H9 (cell line): ENCODE measurements around the gene CEP164. TPM values are rescaled to one million over a fixed set of nuclear protein-coding genes. Genes with fewer than 3 reads are reported as not detected.

Experiments
- DNase-seq: peaks from one replicate; pipeline ENCODE4 v3.0.0-alpha.2; 2017
- H2AFZ ChIP-seq: one replicate; pipeline ENCODE4 v1.6.1; 2013; ENCODE audit warnings: mild to moderate bottlenecking, low read length, control low read depth, moderate library complexity
- H2AK5ac ChIP-seq: 2 replicates; pipeline ENCODE4 v1.6.1; 2013; ENCODE audit warnings: low read length, control low read depth, mixed read lengths; ENCODE audit not compliant: insufficient read length
- H2BK120ac ChIP-seq: one replicate; pipeline ENCODE4 v1.6.1; 2013; ENCODE audit warnings: low read depth, mild to moderate bottlenecking, low read length, control low read depth, inconsistent platforms; ENCODE audit not compliant: poor library complexity, severe bottlenecking
- H2BK12ac ChIP-seq: 2 replicates; pipeline ENCODE4 v1.6.1; 2013; ENCODE audit warnings: low read length, control low read depth, mixed read lengths, low read depth; ENCODE audit not compliant: insufficient read length
- H2BK15ac ChIP-seq: 2 replicates; pipeline ENCODE4 v1.6.1; 2013; ENCODE audit warnings: low read depth, low read length, control low read depth
- H2BK20ac ChIP-seq: one replicate; pipeline ENCODE4 v1.6.1; 2013; ENCODE audit warnings: low read depth, mild to moderate bottlenecking, low read length, control low read depth, inconsistent platforms; ENCODE audit not compliant: poor library complexity, severe bottlenecking
- H2BK5ac ChIP-seq: 2 replicates; pipeline ENCODE4 v1.6.1; 2013; ENCODE audit warnings: low read length, control low read depth, mixed read lengths; ENCODE audit not compliant: insufficient read length
- H3K14ac ChIP-seq: 2 replicates; pipeline ENCODE4 v1.6.1; 2013; ENCODE audit warnings: low read length, control low read depth; ENCODE audit not compliant: insufficient read depth
- H3K18ac ChIP-seq: 2 replicates; pipeline ENCODE4 v1.6.1; 2013; ENCODE audit warnings: low read depth, mild to moderate bottlenecking, mixed read lengths, low read length, control low read depth; ENCODE audit not compliant: insufficient read length
- H3K23ac ChIP-seq: 2 replicates; pipeline ENCODE4 v1.6.1; 2013; ENCODE audit warnings: low read length, control low read depth, mixed read lengths, low read depth; ENCODE audit not compliant: insufficient read length
- H3K23me2 ChIP-seq: 2 replicates; pipeline ENCODE4 v1.6.1; 2013; ENCODE audit warnings: low read depth, mild to moderate bottlenecking, mixed read lengths, low read length, control low read depth; ENCODE audit not compliant: insufficient read length, poor library complexity, severe bottlenecking
- H3K27ac ChIP-seq: 2 replicates; pipeline ENCODE4 v1.5.1; 2013; ENCODE audit warnings: low read length, control low read depth, mixed read lengths, low read depth; ENCODE audit not compliant: insufficient read length
- H3K27me3 ChIP-seq: 2 replicates; pipeline ENCODE4 v1.6.1; 2013; ENCODE audit warnings: low read length, control low read depth, inconsistent platforms; ENCODE audit not compliant: insufficient read depth
- H3K4ac ChIP-seq: 2 replicates; pipeline ENCODE4 v1.6.1; 2013; ENCODE audit warnings: low read depth, mild to moderate bottlenecking, control low read depth, inconsistent platforms, low read length, moderate library complexity
- H3K4me1 ChIP-seq: 2 replicates; pipeline ENCODE4 v1.6.1; 2013; ENCODE audit warnings: low read length, control low read depth, inconsistent platforms; ENCODE audit not compliant: insufficient read depth
- H3K4me2 ChIP-seq: 2 replicates; pipeline ENCODE4 v1.6.1; 2013; ENCODE audit warnings: low read length, control low read depth, mixed read lengths; ENCODE audit not compliant: insufficient read length, insufficient read depth
- H3K56ac ChIP-seq: 2 replicates; pipeline ENCODE4 v1.6.1; 2013; ENCODE audit warnings: low read depth, mild to moderate bottlenecking, mixed read lengths, low read length, control low read depth; ENCODE audit not compliant: insufficient read length
- H3K79me1 ChIP-seq: 2 replicates; pipeline ENCODE4 v1.6.1; 2013; ENCODE audit warnings: low read depth, mild to moderate bottlenecking, moderate library complexity, low read length, control low read depth, inconsistent platforms; ENCODE audit not compliant: insufficient read depth, poor library complexity, severe bottlenecking
- H3K79me2 ChIP-seq: 2 replicates; pipeline ENCODE4 v1.6.1; 2013; ENCODE audit warnings: low read length, control low read depth, inconsistent platforms; ENCODE audit not compliant: insufficient read depth
- H3K9ac ChIP-seq: 2 replicates; pipeline ENCODE4 v1.6.1; 2013; ENCODE audit warnings: low read length, control low read depth, mixed read lengths; ENCODE audit not compliant: insufficient read length; ENCODE audit errors: extremely low read depth
- H3K9me3 ChIP-seq: one replicate; pipeline ENCODE4 v1.6.1; 2013; ENCODE audit warnings: low read depth, low read length, inconsistent platforms; ENCODE audit not compliant: control insufficient read depth
- H3T11ph ChIP-seq: one replicate; pipeline ENCODE4 v1.6.1; 2013; ENCODE audit warnings: mild to moderate bottlenecking, low read length, control low read depth, inconsistent platforms
- H4K20me1 ChIP-seq: one replicate; pipeline ENCODE4 v1.6.1; 2013; ENCODE audit not compliant: control insufficient read depth, insufficient read length, insufficient read depth
- H4K5ac ChIP-seq: 2 replicates; pipeline ENCODE4 v1.6.1; 2013; ENCODE audit warnings: low read depth, mild to moderate bottlenecking, mixed read lengths, low read length, control low read depth; ENCODE audit not compliant: insufficient read length
- H4K8ac ChIP-seq: replicated peaks from 2 replicates; pipeline ENCODE4 v1.6.1; 2013; ENCODE audit warnings: low read length, control low read depth, mixed read lengths, low read depth; ENCODE audit not compliant: insufficient read length
- H4K91ac ChIP-seq: 2 replicates; pipeline ENCODE4 v1.6.1; 2013; ENCODE audit warnings: low read depth, mild to moderate bottlenecking, moderate library complexity, mixed read lengths, low read length, control low read depth; ENCODE audit not compliant: insufficient read length
- H3K27ac Mint-ChIP-seq, 3 experiments: 2 replicates in 2 of 3; 3 replicates in 1 of 3; pipeline ENCODE4 v1.8.0; 2020 to 2021; ENCODE audit warnings: mixed read lengths in 3 of 3, mild to moderate bottlenecking in 1 of 3, moderate library complexity in 1 of 3
- H3K27me3 Mint-ChIP-seq: 2 replicates; pipeline ENCODE4 v1.8.0; 2021; ENCODE audit warnings: low read depth, mild to moderate bottlenecking, moderate library complexity, mixed read lengths
- H3K36me3 Mint-ChIP-seq, 3 experiments: 2 replicates in 2 of 3; 3 replicates in 1 of 3; pipeline ENCODE4 v1.8.0; 2020 to 2021; ENCODE audit warnings: low read depth in 3 of 3, mixed read lengths in 3 of 3; ENCODE audit not compliant: insufficient read depth in 1 of 3
- H3K4me1 Mint-ChIP-seq, 2 experiments: 2 replicates each; pipeline ENCODE4 v1.8.0; 2020; ENCODE audit warnings: mixed read lengths in 2 of 2
- H3K4me3 Mint-ChIP-seq, 2 experiments: 2 replicates in 1 of 2; 3 replicates in 1 of 2; pipeline ENCODE4 v1.8.0; 2020 to 2021; ENCODE audit warnings: mild to moderate bottlenecking in 2 of 2, mixed read lengths in 2 of 2, moderate library complexity in 1 of 2
- H3K9me3 Mint-ChIP-seq, 2 experiments: 2 replicates in 1 of 2; 3 replicates in 1 of 2; pipeline ENCODE4 v1.8.0; 2020; ENCODE audit warnings: mild to moderate bottlenecking in 2 of 2, mixed read lengths in 2 of 2, moderate library complexity in 1 of 2
- CTCF ChIP-seq: fragments of 200-600 bp; sonication (generic); conservative IDR thresholded peaks from 3 replicates; pipeline ENCODE4 v1.8.0; 2021; ENCODE audit warnings: antibody characterized with exemption, mild to moderate bottlenecking
- WGBS: extraction: QIAGEN DNeasy Blood & Tissue Kit; methylation state at CpG from one replicate; pipeline ENCODE4 v1.1.7; 2013; ENCODE audit warnings: missing lambda C conversion rate, low lambda C conversion rate, mixed read lengths; ENCODE audit not compliant: insufficient read length; ENCODE audit errors: extremely low coverage; 5-methylcytosine and 5-hydroxymethylcytosine counted together
- total RNA-seq: library from RNA; stranded (reverse); gene quantifications from 2 replicates; pipeline ENCODE4 v1.2.1, GENCODE V29; 2021

The CEP164 gene
- total RNA-seq, 1 experiment from 2014 or later, result 24.9 TPM

- Histone ChIP-seq H3K4ac (no peak overlapping the region), H4K8ac (no peak overlapping the region), H4K91ac (no peak overlapping the region), H3K23ac (no peak overlapping the region), H2BK20ac (no peak overlapping the region), H2AK5ac (no peak overlapping the region), H3K27ac (no peak overlapping the region), H3K4me1 (no peaks in the 10 kb centered on the region), H3K18ac (no peak overlapping the region), H2BK15ac (no peak overlapping the region), H3K4me2 (no peak overlapping the region), H2BK5ac (no peak overlapping the region), H3K9ac (no peak overlapping the region), H4K20me1 (no peaks in the 10 kb centered on the region), H3K79me1 (no peaks in the 10 kb centered on the region), H3K56ac (no peak overlapping the region), H4K5ac (no peak overlapping the region), H3K27me3 (no peaks in the 10 kb centered on the region), H2BK12ac (no peak overlapping the region), H2BK120ac (no peak overlapping the region), H3T11ph (no peak overlapping the region), H3K23me2 (no peaks in the 10 kb centered on the region), H3K14ac (no peak overlapping the region; the same call in 1 of the 2 replicates), H3K9me3 (no peaks in the 10 kb centered on the region), H3K79me2 (no peaks in the 10 kb centered on the region), H2AFZ (no peak overlapping the region)
- Mint-ChIP-seq H3K9me3 (no peaks in the 10 kb centered on the region), H3K4me1 (peaks cover 27 to 48% of the 10 kb centered on the region in 2 experiments), H3K27ac (0 out of 7 replicates have a peak overlapping the region, but pooled peaks of 1 of the 3 experiments have one; percentile 38), H3K36me3 (no peaks in the 10 kb centered on the region), H3K27me3 (peaks cover 20% of the 10 kb centered on the region), H3K4me3 (no peak overlapping the region)
- no CpG with 5 or more reads among the region's 15 CpGs for WGBS
- TF ChIP-seq CTCF, result no peak
- DNase-seq, result no peak
Observed at GRCh38 chr11:117430293-117430955, 102.8 kb downstream of the CEP164 start.
